HepG2 (cell line): ENCODE data around the gene TRIM8. TPM values are rescaled to one million over a fixed set of nuclear protein-coding genes. Genes with fewer than 3 reads are reported as not detected.

Source experiments
- ARID4A ChIP-seq: sonication (generic); formaldehyde crosslinking; IDR thresholded peaks from 2 replicates; pipeline ENCODE4 v1.5.0; 2020; ENCODE audit warnings: mild to moderate bottlenecking, missing genetic modification reagents, borderline replicate concordance
- FOXA1 ChIP-seq, 2 experiments: fragments of 450-650 bp in 1 of 2; sonication (generic) in 1 of 2; formaldehyde crosslinking in 1 of 2; IDR thresholded peaks; 2 replicates each; pipeline versions ENCODE4 v1.4.0 to v1.6.1; 2016 to 2020; ENCODE audit warnings: missing genetic modification reagents in 1 of 2
- HOXD1 ChIP-seq: sonication (generic); formaldehyde crosslinking; IDR thresholded peaks from 2 replicates; pipeline ENCODE4 v1.5.0; 2020; ENCODE audit warnings: missing genetic modification reagents
- IRX3 ChIP-seq: sonication (generic); formaldehyde crosslinking; IDR thresholded peaks from 2 replicates; pipeline ENCODE4 v1.8.1; 2023; ENCODE audit warnings: mild to moderate bottlenecking, low read depth, missing genetic modification reagents, borderline replicate concordance
- MYPOP ChIP-seq: sonication (generic); formaldehyde crosslinking; IDR thresholded peaks from 2 replicates; pipeline ENCODE4 v1.8.1; 2023; ENCODE audit warnings: mild to moderate bottlenecking, moderate library complexity, missing genetic modification reagents
- PAXIP1 ChIP-seq: sonication (generic); formaldehyde crosslinking; conservative IDR thresholded peaks from 2 replicates; pipeline ENCODE4 v1.4.0; 2020; ENCODE audit warnings: mild to moderate bottlenecking, missing genetic modification reagents, moderate library complexity
- POLR2AphosphoS2 ChIP-seq: IDR thresholded peaks from 2 replicates; pipeline ENCODE4 v1.6.1; 2011; ENCODE audit warnings: low read depth, low read length, improper control_type of control experiment
- PTBP1 ChIP-seq: fragments of 200-400 bp; formaldehyde crosslinking; IDR thresholded peaks from 2 replicates; pipeline ENCODE4 v1.6.1; 2018; ENCODE audit warnings: low read length, low read depth; ENCODE audit not compliant: poor library complexity, severe bottlenecking
- RBAK ChIP-seq: sonication (generic); formaldehyde crosslinking; IDR thresholded peaks from 2 replicates; pipeline ENCODE4 v1.5.1; 2020; ENCODE audit warnings: mild to moderate bottlenecking, missing genetic modification reagents
- RFX1 ChIP-seq: fragments of 450-650 bp; IDR thresholded peaks from 2 replicates; pipeline ENCODE4 v1.6.1; 2017
- RNF219 ChIP-seq: sonication (generic); formaldehyde crosslinking; IDR thresholded peaks from 2 replicates; pipeline ENCODE4 v1.5.0; 2020; ENCODE audit warnings: mild to moderate bottlenecking, missing genetic modification reagents
- SMAD9 ChIP-seq: sonication (generic); formaldehyde crosslinking; IDR thresholded peaks from 2 replicates; pipeline ENCODE4 v1.5.1; 2020; ENCODE audit warnings: mild to moderate bottlenecking, missing genetic modification reagents
- SP1 ChIP-seq, 2 experiments: fragments of 450-650 bp in 1 of 2; sonication (generic) in 1 of 2; formaldehyde crosslinking in 1 of 2; IDR thresholded peaks; 2 replicates each; pipeline versions ENCODE4 v1.4.0 to v1.6.1; 2016 to 2020; ENCODE audit warnings: missing genetic modification reagents in 1 of 2
- SRSF1 ChIP-seq: fragments of 200-400 bp; formaldehyde crosslinking; optimal IDR thresholded peaks from 2 replicates; pipeline ENCODE3; 2017; ENCODE audit warnings: mild to moderate bottlenecking, low read depth, low read length, moderate library complexity
- ZC3H4 ChIP-seq: sonication (generic); formaldehyde crosslinking; IDR thresholded peaks from 2 replicates; pipeline ENCODE4 v1.4.0; 2020; ENCODE audit warnings: missing genetic modification reagents, borderline replicate concordance
- ZFYVE20 ChIP-seq: sonication (generic); formaldehyde crosslinking; IDR thresholded peaks from 2 replicates; pipeline ENCODE4 v1.8.0; 2023; ENCODE audit warnings: low read depth, mild to moderate bottlenecking, moderate library complexity, missing genetic modification reagents, borderline replicate concordance
- ZNF33B ChIP-seq: sonication (generic); formaldehyde crosslinking; IDR thresholded peaks from 2 replicates; pipeline ENCODE4 v1.5.1; 2020; ENCODE audit warnings: mild to moderate bottlenecking, missing genetic modification reagents
- ZNF501 ChIP-seq: sonication (generic); formaldehyde crosslinking; IDR thresholded peaks from 2 replicates; pipeline ENCODE4 v1.5.1; 2020; ENCODE audit warnings: mild to moderate bottlenecking, moderate library complexity, missing genetic modification reagents
- ZNF570 ChIP-seq: sonication (generic); formaldehyde crosslinking; IDR thresholded peaks from 2 replicates; pipeline ENCODE4 v1.4.0; 2020; ENCODE audit warnings: mild to moderate bottlenecking, missing genetic modification reagents, borderline replicate concordance
- polyA plus RNA-seq, 8 experiments: library from polyadenylated mRNA; depleted of rRNA in 3 of 8; stranded (reverse) in 7 of 8; unstranded in 1 of 8; fragments of >200 nt; fragmentation: Illumina TruSeq in 4 of 8; extraction: Trizol in 4 of 8; gene quantifications; 2 replicates each; pipeline versions ENCODE4 v1.2.1 to v1.2.3, GENCODE V29; 2011 to 2016; ENCODE audit warnings: low read depth in 4 of 8, missing spikeins in 1 of 8, mixed read lengths in 1 of 8; ENCODE audit not compliant: insufficient read depth in 1 of 8
- total RNA-seq, 5 experiments: library from RNA; depleted of rRNA; stranded (reverse); fragments of >200 nt; fragmentation: Illumina TruSeq; extraction: Trizol; gene quantifications; 2 replicates each; pipeline ENCODE4 v1.2.3, GENCODE V29; 2016; ENCODE audit warnings: low read depth in 1 of 5

Gene TRIM8
- total and polyA plus RNA-seq, 2 of the 13 experiments (the other 11 are each of a cell fraction or from before 2014, with no cell fraction given): 38.9 to 66.5 TPM

GRCh38 chr10:102645388-102645740, 1.1 kb downstream of the TRIM8 start (continued):
- TF ChIP-seq ARID4A (CRISPR knock-in tag): peak; percentile 42; the same call in 1 of the 2 replicates
- peak; percentile 38 for TF ChIP-seq PTBP1
- TF ChIP-seq RBAK (CRISPR knock-in tag): no peak
- peak; percentile 65; the same call in 1 of the 2 replicates for TF ChIP-seq HOXD1 (CRISPR knock-in tag)
- no peak for TF ChIP-seq POLR2AphosphoS2
- TF ChIP-seq SMAD9 (CRISPR knock-in tag): no peak
- TF ChIP-seq PAXIP1: peak; percentile 15; the same call in 1 of the 2 replicates
- TF ChIP-seq ZNF33B (CRISPR knock-in tag): no peak
- 0 out of 2 replicates have a peak, but pooled peaks have one; percentile 14 for TF ChIP-seq MYPOP
- TF ChIP-seq RNF219 (CRISPR knock-in tag): no peak
- 0 out of 2 replicates have a peak, but pooled peaks have one; percentile 19 for TF ChIP-seq ZC3H4 (CRISPR knock-in tag)
- no peak for TF ChIP-seq ZNF570
- no peak for TF ChIP-seq SP1 (IDR thresholded peaks at IDR 0.05)
- TF ChIP-seq SP1 (CRISPR knock-in tag; IDR thresholded peaks at IDR 0.05): peak; percentile 17; the same call in 1 of the 2 replicates
- TF ChIP-seq ZNF501 (CRISPR knock-in tag): no peak
- TF ChIP-seq RFX1: no peak
- peak; percentile 16 for TF ChIP-seq SRSF1
- no peak for TF ChIP-seq IRX3 (CRISPR knock-in tag)
- no peak for TF ChIP-seq FOXA1 (IDR thresholded peaks at IDR 0.05)
- TF ChIP-seq FOXA1 (CRISPR knock-in tag; IDR thresholded peaks at IDR 0.05): 0 out of 2 replicates have a peak, but pooled peaks have one; percentile 15
- no peak for TF ChIP-seq ZFYVE20 (CRISPR knock-in tag)
